Activated CD8-positive, alpha-beta memory T cell treated with anti-CD3 and anti-CD28 coated beads, Interleukin-2, amount 50 U/mL, for 24 hours (primary cell): Measurements from ENCODE around the gene DCAF11.

Experiments
- DNase-seq: peaks from one replicate; pipeline ENCODE4 v3.0.0-alpha.2; 2020; ENCODE audit errors: extremely low read depth

Gene DCAF11

DNA sequence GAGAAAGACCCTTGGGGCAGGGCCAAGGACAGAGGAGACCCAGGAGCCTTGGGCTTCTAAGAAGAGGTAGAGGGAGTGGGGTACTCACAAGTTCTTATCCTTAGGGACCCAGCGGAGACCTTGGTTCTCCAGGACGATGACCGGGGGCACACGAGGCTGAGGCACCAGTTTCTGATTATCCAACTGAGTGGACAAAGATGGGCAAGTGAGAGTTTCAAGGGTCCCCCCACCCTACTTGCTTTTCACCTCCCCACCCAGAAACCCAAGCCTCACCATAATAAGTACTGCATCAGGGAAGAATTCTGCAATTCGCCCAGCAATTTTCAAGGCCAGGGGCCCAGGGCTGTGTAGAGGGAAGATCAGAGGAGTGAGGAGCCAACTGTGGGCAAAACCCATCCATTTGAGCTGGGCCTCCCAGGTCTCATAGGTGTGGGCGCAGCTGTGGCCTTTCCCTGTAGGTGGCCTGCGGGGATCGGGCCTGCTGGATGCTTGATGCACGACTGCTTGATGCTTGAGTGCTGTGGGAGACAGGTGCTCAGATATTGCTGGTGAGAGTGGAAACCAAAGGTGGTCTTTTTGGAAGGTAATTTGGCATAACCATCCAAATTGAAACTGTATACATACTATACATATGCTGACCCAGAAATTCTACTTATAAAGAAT lies 24.8 kb downstream of the DCAF11 start:
- no peak for DNase-seq

DNA sequence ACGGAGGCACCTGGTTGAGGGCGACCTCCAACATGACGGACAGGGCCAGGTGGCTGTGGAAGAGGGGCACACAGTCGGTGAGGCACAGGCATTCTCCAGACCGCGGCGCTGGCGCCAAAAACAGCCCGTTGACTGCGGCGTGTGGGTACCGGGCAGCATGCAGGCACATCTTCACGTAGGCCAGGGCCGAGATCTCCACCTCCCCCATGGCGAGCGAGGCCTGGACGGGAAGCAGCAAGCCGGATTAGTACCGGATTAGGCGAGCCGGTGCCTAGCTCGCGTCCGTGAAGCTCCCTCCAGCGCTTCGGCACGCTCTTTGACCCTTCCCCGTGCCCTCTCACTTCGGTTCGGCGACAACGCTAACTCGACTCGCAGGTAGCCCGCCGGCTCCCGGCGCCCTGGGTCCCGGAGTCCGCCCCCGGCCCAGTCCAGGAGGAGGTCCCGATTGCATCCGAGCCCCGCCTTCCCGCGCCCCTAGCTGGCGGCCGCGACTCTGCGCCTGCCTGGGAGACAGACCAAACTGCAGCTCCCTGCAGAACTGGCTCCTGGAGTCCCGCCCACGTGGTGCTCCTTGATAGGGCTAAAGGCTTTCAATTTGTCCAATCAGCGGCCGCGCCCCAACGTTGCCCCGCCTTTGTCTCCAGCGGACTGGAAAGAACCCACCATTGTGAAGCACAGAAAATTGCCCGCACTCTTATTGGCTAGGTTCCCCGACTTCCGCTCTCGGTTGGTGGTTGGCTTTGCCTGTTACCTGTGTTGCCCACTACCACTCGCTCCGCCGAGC lies 26.7 kb downstream of the DCAF11 start, which contains the start of gene EMC9:
TSS of gene EMC9 (minus strand) at position 495 of the 784 bp plus-strand sequence. CDS start at position 208, 287 bp downstream.
- peak; percentile 99 for DNase-seq

GRCh38 chr14:24143511-24143910 lies 28.9 kb downstream of the DCAF11 start:
- no peak for DNase-seq

- no peak for DNase-seq
These were observed 29.9 kb downstream of the DCAF11 start for GRCh38 chr14:24144451-24144850.

DNA sequence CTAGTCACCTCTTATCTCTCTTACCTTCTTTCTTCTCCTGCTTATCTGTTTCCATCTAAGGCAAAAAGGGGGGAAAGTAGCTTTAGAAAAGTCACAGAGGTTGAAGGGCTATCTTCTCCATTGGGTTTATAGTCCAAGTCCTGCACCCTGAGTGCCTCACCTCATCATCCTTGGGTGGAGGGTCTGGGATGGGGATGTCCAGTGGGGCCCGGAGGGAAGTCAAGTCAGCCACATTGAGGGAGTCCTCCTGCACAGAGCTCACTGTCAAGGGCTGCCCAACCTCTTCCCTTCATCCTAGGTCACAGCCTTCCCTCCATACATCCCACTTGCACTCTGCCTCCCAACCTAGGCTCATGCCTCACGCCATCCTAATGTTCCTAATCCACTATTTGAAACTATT lies 30.6 kb downstream of the DCAF11 start:
- DNase-seq = no peak

DNA sequence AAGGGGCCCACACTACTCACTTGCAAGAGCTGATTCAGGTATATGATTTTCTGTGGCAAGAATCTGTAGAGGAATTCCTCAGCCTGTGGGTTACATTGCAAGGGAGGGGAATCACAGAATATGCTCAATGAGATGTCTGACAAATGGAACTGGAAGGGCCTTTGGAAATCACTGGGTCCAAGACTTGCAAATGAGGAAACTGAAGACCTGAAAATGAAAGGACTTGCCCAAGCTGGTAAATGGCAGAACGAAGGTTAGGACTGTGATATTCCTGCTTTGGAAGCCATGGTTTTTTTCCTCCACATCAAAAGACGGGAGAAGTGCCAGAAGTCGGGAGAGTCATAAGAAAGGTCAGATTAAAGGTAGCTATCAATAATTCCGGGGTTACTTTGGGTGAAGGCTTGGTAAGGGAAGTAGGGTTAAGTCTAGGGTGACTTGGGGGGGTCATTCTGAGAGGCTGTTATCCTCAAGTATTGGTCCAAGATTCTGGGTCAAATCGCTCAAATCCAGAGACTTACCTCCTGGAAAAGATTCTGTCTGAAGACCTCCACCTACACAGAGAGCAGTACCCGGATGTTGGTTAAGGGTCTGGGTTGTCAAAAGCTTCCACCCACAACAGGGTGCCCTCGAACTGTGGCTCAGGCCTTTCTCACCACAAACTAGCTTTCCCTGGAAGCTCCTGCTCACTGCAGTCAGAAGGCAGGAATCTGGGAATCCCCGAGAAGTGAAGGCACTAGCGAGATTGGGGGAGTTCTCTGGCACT lies 31.3 kb downstream of the DCAF11 start:
- no peak for DNase-seq

- peak; percentile 78 for DNase-seq
These were observed 31.9 kb downstream of the DCAF11 start, which contains the start of gene PSME2 for GRCh38 chr14:24146453-24146977. PSME2 (minus strand) TSS chr14:24146610; CDS start chr14:24146581, 29 bp downstream.

GRCh38 chr14:24146978-24147760 lies 32.6 kb downstream of the DCAF11 start, which contains the start of gene RNF31:
RNF31 (plus strand) TSS chr14:24147498; CDS start chr14:24147699, 201 bp downstream.
- DNase-seq = peak; percentile 96

GRCh38 chr14:24147761-24148428 lies 33.3 kb downstream of the DCAF11 start:
- no peak for DNase-seq

- no peak for DNase-seq
These were observed 34.9 kb downstream of the DCAF11 start for GRCh38 chr14:24149302-24149969.

DNA sequence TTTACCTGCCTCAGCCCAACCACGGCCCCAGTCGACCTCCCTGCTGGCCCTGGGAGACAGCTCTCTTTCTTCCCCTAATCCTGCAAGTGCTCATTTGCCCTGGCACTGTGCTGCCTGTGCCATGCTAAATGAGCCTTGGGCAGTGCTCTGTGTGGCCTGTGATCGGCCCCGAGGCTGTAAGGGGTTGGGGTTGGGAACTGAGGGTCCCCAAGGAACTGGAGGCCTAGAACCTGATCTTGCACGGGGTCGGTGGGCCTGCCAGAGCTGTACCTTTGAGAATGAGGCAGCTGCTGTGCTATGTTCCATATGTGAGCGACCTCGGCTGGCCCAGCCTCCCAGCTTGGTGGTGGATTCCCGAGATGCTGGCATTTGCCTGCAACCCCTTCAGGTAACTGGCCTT lies 35.5 kb downstream of the DCAF11 start:
- no peak for DNase-seq

DNA sequence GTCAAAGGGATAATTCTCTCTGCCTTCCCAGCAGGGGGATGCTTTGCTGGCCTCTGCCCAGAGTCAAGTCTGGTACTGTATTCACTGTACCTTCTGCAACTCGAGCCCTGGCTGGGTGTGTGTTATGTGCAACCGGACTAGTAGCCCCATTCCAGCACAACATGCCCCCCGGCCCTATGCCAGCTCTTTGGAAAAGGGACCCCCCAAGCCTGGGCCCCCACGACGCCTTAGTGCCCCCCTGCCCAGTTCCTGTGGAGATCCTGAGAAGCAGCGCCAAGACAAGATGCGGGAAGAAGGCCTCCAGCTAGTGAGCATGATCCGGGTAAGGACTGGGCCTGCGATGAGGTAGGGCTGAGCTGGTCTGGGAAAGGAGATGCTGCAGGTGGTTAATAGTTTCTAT lies 36.0 kb downstream of the DCAF11 start:
- DNase-seq = no peak

DNA sequence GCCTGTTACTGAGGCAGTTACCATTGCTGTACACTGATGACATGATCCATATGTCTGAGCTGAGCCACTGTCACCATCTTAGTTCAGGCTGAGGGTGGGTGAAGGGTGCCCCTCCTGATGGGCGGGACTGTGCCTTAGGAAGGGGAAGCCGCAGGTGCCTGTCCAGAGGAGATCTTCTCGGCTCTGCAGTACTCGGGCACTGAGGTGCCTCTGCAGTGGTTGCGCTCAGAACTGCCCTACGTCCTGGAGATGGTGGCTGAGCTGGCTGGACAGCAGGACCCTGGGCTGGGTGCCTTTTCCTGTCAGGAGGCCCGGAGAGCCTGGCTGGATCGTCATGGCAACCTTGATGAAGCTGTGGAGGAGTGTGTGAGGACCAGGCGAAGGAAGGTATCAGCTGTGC lies 36.4 kb downstream of the DCAF11 start:
- no peak for DNase-seq

GRCh38 chr14:24151404-24152080 lies 37.0 kb downstream of the DCAF11 start:
- no peak for DNase-seq

DNA sequence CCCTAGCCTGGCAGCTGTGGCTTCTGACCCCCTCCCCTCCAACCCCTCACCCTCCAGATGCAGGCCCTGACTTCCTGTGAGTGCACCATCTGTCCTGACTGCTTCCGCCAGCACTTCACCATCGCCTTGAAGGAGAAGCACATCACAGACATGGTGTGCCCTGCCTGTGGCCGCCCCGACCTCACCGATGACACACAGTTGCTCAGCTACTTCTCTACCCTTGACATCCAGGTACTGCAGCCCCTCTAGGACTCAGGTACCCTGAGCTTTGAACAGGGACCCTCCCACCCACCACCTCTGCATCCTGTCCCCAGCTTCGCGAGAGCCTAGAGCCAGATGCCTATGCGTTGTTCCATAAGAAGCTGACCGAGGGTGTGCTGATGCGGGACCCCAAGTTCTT lies 40.5 kb downstream of the DCAF11 start:
- no peak for DNase-seq

DNA sequence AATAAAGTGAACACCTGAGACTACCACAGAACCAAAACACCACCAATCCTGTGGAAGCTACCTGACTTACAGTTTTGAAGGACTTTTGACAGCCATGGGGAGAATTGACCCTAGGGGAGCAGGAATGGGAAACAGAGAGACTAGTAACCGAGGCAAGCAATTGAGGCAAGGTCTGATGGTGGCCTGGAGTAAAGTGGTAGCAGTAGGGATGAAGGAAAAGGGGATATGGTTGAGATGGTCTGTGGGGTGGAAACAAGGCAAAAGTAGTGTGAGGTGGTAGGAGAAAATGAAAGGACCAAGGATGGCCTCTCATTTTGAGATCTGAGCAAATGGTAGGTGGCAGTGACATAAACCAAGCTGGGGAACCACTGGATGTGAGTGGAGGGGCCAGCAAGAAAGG lies 42.3 kb downstream of the DCAF11 start:
- no peak for DNase-seq

- DNase-seq = no peak
These were observed 42.8 kb downstream of the DCAF11 start for GRCh38 chr14:24157331-24157730.

DNA sequence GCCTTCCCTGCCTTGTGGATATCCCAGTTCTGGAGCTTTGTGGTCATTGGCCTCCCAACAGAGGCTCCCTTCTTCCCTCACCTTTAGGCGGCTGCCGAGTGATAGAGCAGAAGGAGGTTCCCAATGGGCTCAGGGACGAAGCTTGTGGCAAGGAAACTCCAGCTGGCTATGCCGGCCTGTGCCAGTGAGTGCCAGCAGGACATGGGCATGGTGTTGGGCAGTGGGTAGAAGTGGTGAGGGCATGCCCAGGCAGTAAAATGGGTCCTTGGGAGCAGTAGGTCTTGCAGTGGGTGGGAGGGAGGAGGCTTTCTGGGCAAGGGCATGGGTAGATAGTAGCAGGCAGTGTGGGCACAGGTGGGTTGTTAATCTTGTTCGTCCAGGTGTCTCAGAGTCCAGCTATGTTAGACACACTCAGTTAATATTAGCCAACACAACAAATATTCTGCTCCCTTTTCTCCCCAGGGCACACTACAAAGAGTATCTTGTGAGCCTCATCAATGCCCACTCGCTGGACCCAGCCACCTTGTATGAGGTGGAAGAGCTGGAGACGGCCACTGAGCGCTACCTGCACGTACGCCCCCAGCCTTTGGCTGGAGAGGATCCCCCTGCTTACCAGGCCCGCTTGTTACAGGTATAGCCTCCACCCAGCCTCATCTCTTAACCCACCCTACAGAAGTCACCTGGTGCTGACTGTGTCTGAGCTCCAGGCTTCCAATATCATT lies 45.4 kb downstream of the DCAF11 start:
- no peak for DNase-seq

DNA sequence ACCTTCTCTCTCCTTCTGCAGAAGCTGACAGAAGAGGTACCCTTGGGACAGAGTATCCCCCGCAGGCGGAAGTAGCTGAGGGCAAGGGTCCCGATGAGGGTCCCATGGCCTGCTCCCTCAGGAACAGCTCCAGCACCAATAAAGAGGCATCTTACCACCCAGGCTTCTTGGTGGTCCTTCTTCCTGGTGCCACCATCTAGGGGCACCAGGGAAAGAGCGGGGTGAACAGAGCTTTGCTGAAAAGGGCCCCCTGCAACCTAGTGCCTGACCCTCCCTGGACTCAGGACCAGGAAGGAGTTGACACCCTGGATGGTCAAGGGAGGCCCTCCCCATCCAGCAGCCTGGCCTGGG lies 45.9 kb downstream of the DCAF11 start:
- DNase-seq = no peak
